Right ventricle myocardium inferior (tissue), 1 donor: ENCODE data around the gene SPINK14. TPM values are rescaled to one million over a fixed set of nuclear protein-coding genes. Genes with fewer than 3 reads are reported as not detected.

Experiments
- ATAC-seq: fragments of 200-7000 bp; cut with Tn5 transposase; one replicate; pipeline ENCODE4 v1.9.1; 2020; ENCODE audit warnings: mild to moderate bottlenecking, moderate library complexity
- DNase-seq: peaks from one replicate; pipeline ENCODE4 v3.0.0; 2021; ENCODE audit errors: missing footprints
- intact Hi-C: fragments of 100-400 bp; cut with DNase I; formaldehyde crosslinking; loops from one replicate; pipeline ENCODE4 v1.11.0; 2022
- long read RNA-seq: library from polyadenylated mRNA; unstranded; transcript quantifications from one replicate; pipeline ENCODE4 v2.0.0, GENCODE V29; 2021
- total RNA-seq: library from RNA; stranded (reverse); fragmentation: NEBNext Ultra II Directional; extraction: Animal tissue kit (Norgen Biotek cat#: 25700); gene quantifications from one replicate; pipeline ENCODE4 v1.2.1, GENCODE V29; 2021
- donor health status: DM: no; HTN: yes; CAD: no; lungs with severe emphysema.

Gene SPINK14
- not detected for total RNA-seq
- long read RNA-seq: 0 reads

- ATAC-seq: no peak
- no peak for DNase-seq
- intact Hi-C loops: no loop called here
Observed at GRCh38 chr5:148168246-148168645, at the start of gene SPINK14. SPINK14 (plus strand) TSS chr5:148168546; CDS start chr5:148169733, 1,187 bp downstream.

GRCh38 chr5:148120317-148120716, 48.0 kb upstream of the SPINK14 start:
- ATAC-seq (no peak), DNase-seq (no peak)
- intact Hi-C loops: no loop called here

GRCh38 chr5:148125641-148126040, 42.7 kb upstream of the SPINK14 start:
- ATAC-seq: no peak

GRCh38 chr5:148135091-148136048, 33.0 kb upstream of the SPINK14 start:
- ATAC-seq: no peak
- intact Hi-C loops: no loop called here

More at GRCh38 chr5:148125641-148126040, 42.7 kb upstream of the SPINK14 start:
- intact Hi-C loops: no loop called here
- DNase-seq: no peak

GRCh38 chr5:148140846-148141245, 27.5 kb upstream of the SPINK14 start:
- ATAC-seq: no peak
- intact Hi-C loops: no loop called here
- no peak for DNase-seq

More at GRCh38 chr5:148135091-148136048, 33.0 kb upstream of the SPINK14 start:
- DNase-seq: no peak

GRCh38 chr5:148141645-148142044, 26.7 kb upstream of the SPINK14 start:
- DNase-seq (no peak), ATAC-seq (no peak)
- intact Hi-C loops: no loop called here

GRCh38 chr5:148145916-148146315, 22.4 kb upstream of the SPINK14 start:
- DNase-seq (no peak), ATAC-seq (no peak)
- intact Hi-C loops: no loop called here

GRCh38 chr5:148146487-148146886, 21.9 kb upstream of the SPINK14 start:
- no peak for DNase-seq
- ATAC-seq: no peak
- intact Hi-C loops: no loop called here

- ATAC-seq (no peak), DNase-seq (no peak)
- intact Hi-C loops: no loop called here
Observed at GRCh38 chr5:148147415-148147814, 20.9 kb upstream of the SPINK14 start.

GRCh38 chr5:148151872-148152271, 16.5 kb upstream of the SPINK14 start:
- intact Hi-C loops: no loop called here
- no peak for ATAC-seq

GRCh38 chr5:148152781-148153180, 15.6 kb upstream of the SPINK14 start:
- no peak for DNase-seq
- ATAC-seq: no peak
- intact Hi-C loops: no loop called here

More at GRCh38 chr5:148151872-148152271, 16.5 kb upstream of the SPINK14 start:
- no peak for DNase-seq

- ATAC-seq: no peak
- intact Hi-C loops: no loop called here
- no peak for DNase-seq
Observed at GRCh38 chr5:148156609-148157008, 11.7 kb upstream of the SPINK14 start.

- peak; percentile 69 for ATAC-seq
- DNase-seq: no peak
- intact Hi-C loops: no loop called here
Observed at GRCh38 chr5:148162038-148162437, 6.3 kb upstream of the SPINK14 start.

- ATAC-seq: no peak
- DNase-seq: no peak
- intact Hi-C loops: no loop called here
Observed at GRCh38 chr5:148163345-148163744, 5.0 kb upstream of the SPINK14 start.

GRCh38 chr5:148166550-148167283, 1.6 kb upstream of the SPINK14 start:
- intact Hi-C loops: no loop called here
- DNase-seq (no peak), ATAC-seq (no peak)

GRCh38 chr5:148172377-148172776, 4.0 kb downstream of the SPINK14 start:
- ATAC-seq (no peak), DNase-seq (no peak)
- intact Hi-C loops: loop anchor here (10.0 kb wide), 1 partner anchor 202 kb away; no protein-coding TSS in a partner anchor

- intact Hi-C loops: loop anchor here (10.0 kb wide), 1 partner anchor 198 kb away; no protein-coding TSS in a partner anchor
- no peak for ATAC-seq
- DNase-seq: no peak
Observed at GRCh38 chr5:148176480-148176879, 8.1 kb downstream of the SPINK14 start.

- intact Hi-C loops: loop anchor here (10.0 kb wide), 1 partner anchor 198 kb away; no protein-coding TSS in a partner anchor
- no peak for ATAC-seq
- DNase-seq: no peak
Observed at GRCh38 chr5:148177207-148177606, 8.9 kb downstream of the SPINK14 start.

- no peak for DNase-seq
- peak; percentile 56 for ATAC-seq
- intact Hi-C loops: loop anchor here (2.0 to 10.0 kb wide), 2 partner anchors 195 to 551 kb away; no protein-coding TSS in a partner anchor
Observed at GRCh38 chr5:148179234-148179824, 11.0 kb downstream of the SPINK14 start.
